ENCODE data around the gene ZFHX2. TPM values are rescaled to one million over a fixed set of nuclear protein-coding genes. Genes with fewer than 3 reads are reported as not detected.

The ZFHX2 gene
- total RNA-seq, 1 donor from 2014 or later: 9.9 TPM

DNA sequence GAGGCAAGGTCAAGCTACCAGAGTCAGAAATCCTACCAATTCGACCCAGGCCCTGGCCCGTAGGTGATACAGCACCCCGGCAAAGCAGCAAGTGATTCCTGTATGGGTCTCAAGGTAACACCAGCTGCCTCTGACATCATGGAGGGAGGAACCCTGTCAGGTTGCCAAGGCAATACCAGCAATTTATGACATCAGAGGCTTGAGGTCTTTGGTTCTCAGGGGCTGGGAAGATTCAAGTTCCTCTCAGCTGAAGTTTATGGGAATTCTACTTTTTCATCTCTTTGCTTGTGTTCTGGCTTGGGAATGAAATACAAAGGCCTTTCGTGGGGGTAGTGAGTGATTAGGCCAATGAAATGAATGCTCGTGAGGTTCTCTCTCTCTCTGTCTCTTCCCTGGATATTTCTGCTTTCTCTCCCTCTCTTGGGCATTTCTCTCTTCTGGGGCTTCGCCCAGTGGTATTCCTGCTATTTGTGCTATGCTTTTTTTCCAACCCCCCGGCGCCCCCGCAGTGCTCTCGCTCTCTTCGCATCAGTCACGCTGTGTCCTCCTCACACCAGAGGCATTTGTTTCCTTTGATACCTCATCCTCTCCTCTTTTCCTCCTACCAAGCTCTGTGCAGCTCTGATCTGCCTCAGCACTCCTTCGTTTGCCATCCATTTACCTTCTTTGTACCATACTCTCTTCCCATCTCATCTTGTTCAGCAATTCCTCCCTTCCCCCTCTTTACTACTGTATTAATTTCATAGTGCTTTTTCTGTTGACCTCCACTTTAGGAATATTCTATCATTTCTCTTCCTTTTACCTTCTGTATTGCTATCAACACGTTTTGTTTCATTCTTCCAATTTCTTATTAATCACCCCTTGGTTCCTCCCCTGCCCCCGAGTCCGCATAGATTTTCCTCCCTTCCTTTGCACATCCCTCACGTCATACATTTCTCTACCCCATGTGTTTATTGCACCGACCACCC, 2.9 kb downstream of the ZFHX2 start:
- Mint-ChIP-seq H3K36me3 (ENCODE audit: low read depth) (no peaks in the 10 kb centered on the region), H3K27me3 (ENCODE audit: low read depth) (no peaks in the 10 kb centered on the region), H3K4me1 (peaks cover 22% of the 10 kb centered on the region), H3K4me3 (no peak overlapping the region), H3K9me3 (no peaks in the 10 kb centered on the region), H3K27ac (ENCODE audit: unreplicated experiment) (no peak overlapping the region)
- DNase-seq (ENCODE audit: low read depth, low spot score): no peak
- no peak for TF ChIP-seq CTCF (conservative IDR thresholded peaks at IDR 0.05)

DNA sequence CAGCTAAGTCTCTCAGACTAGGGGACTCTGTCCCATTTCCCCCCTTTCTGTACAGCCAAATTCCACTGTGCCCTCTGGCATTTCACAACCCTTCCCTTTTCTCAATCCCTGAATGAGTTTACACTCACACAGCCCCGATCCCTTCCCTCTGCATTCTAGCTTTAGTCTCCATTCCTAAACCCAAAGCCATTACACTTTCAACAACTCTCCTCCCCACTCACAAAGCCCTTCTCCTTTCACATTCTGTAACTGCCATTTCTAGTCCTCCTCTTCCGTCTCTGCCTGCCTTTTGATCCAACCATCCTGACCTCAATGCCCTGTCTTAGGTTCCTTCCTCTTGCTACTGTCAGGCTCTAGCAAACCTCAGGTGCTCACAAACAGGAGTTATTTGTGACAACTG, 3.6 kb downstream of the ZFHX2 start:
- TF ChIP-seq CTCF (conservative IDR thresholded peaks at IDR 0.05): no peak
- Mint-ChIP-seq H3K4me3 (no peak overlapping the region), H3K27me3 (ENCODE audit: low read depth) (no peaks in the 10 kb centered on the region), H3K9me3 (no peaks in the 10 kb centered on the region), H3K36me3 (ENCODE audit: low read depth) (no peaks in the 10 kb centered on the region), H3K4me1 (peaks cover 22% of the 10 kb centered on the region), H3K27ac (ENCODE audit: unreplicated experiment) (no peak overlapping the region)
- DNase-seq (ENCODE audit: low read depth, low spot score): no peak

DNA sequence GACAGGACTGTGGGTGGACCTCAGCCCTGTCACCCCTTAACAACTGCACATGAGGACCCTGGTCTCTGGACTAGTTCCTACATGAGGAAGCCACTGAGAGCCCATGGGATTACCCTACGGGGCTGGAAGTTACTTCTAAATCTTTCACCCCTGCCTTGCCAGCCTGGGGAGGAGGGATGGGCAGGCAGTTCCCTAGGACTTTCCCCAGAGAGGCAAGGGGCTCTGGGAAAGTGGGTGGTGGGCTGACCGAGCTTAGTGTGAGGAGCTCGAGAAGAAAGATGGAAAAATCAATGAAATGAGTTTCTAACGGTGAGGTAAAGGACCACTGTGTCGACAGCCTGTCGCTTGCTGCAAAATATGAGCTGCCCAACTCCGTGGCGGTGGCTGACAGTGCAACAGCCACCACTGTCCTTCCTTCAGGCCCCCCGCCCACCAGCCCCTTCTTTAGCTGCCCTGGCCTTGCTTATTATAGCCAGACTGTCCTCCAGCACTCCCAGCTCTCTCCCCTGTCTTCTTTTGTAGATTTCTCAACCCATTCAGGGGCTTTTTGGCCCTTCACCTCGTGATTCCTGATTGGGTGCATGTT, 5.0 kb downstream of the ZFHX2 start:
- Mint-ChIP-seq H3K36me3 (ENCODE audit: low read depth) (no peaks in the 10 kb centered on the region), H3K4me1 (peaks cover 17% of the 10 kb centered on the region), H3K27ac (ENCODE audit: unreplicated experiment) (no peak overlapping the region), H3K27me3 (ENCODE audit: low read depth) (no peaks in the 10 kb centered on the region), H3K4me3 (no peak overlapping the region), H3K9me3 (no peaks in the 10 kb centered on the region)
- TF ChIP-seq CTCF (conservative IDR thresholded peaks at IDR 0.05): no peak
- no peak for DNase-seq (ENCODE audit: low read depth, low spot score)

- H3K27ac Mint-ChIP-seq (ENCODE audit: unreplicated experiment): no peak overlapping the region
- DNase-seq (ENCODE audit: low read depth, low spot score): no peak
- no peak for TF ChIP-seq CTCF (conservative IDR thresholded peaks at IDR 0.05)
- no peaks in the 10 kb centered on the region for H3K27me3 Mint-ChIP-seq (ENCODE audit: low read depth)
- H3K4me1 Mint-ChIP-seq: peaks cover 17% of the 10 kb centered on the region
- H3K36me3 Mint-ChIP-seq (ENCODE audit: low read depth): no peaks in the 10 kb centered on the region
- no peaks in the 10 kb centered on the region for H3K9me3 Mint-ChIP-seq
- no peak overlapping the region for H3K4me3 Mint-ChIP-seq
These were observed 5.7 kb downstream of the ZFHX2 start for GRCh38 chr14:23545740-23546365.

DNA sequence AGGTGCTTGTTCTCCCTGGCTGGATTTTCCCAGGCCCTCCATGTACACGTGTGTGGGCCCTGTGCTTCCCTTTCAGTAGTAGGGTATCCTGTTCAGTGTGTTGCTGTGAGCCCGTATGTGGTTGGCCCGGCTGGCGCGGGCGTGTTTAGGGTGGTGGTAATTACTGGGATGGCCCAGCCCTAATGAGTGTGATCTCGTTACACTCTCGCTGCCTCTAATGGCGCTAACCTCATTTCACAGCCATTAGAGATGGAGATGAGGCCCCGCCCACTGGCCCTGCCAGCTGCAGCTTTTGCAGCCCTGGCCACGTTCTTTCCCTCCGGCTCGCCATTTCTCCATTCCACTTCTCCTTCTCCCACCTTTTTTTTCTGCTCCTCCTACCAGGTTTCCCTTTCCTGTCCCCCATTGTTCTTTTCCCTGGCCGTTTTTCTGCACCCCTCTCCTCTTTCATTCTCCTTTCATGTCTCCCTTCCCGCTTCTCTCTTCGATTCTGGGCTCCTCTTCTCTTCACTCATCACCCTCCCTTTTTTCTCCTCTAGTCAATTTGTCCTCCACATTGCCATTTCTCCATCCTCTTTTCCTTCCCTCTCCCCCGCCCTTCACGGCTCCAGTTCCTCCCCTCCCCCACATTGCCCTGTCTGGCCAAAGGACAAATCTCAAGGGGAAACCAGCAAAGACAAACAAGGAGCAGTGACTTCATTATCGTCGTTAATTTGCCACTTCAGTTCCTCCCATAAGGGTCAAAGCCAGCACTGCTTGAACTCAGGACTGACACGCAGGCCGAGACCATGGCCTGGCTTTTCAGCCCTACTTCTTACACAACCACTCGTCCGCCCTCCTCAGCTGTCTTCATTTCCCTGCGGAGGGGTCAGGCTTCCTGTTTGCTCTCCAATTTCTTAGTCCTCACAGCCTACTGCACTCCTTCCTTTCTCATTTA, 6.8 kb downstream of the ZFHX2 start:
- peak overlapping the region; percentile 27 for H3K27ac Mint-ChIP-seq (ENCODE audit: unreplicated experiment)
- H3K27me3 Mint-ChIP-seq (ENCODE audit: low read depth): no peaks in the 10 kb centered on the region
- peak overlapping the region; percentile 32 for H3K4me3 Mint-ChIP-seq
- no peak for TF ChIP-seq CTCF (conservative IDR thresholded peaks at IDR 0.05)
- H3K36me3 Mint-ChIP-seq (ENCODE audit: low read depth): no peaks in the 10 kb centered on the region
- DNase-seq (ENCODE audit: low read depth, low spot score): no peak
- H3K4me1 Mint-ChIP-seq: peaks cover 22% of the 10 kb centered on the region
- H3K9me3 Mint-ChIP-seq: no peaks in the 10 kb centered on the region
